Putamen (tissue), 1 donor: ENCODE results near the gene STARD3.

Source experiments
- DNase-seq: peaks from one replicate; pipeline ENCODE4 v3.0.0-alpha.2; 2016; ENCODE audit warnings: low spot score

STARD3 gene

GRCh38 chr17:39672522-39673334 lies 35.8 kb downstream of the STARD3 start:
- no peak for DNase-seq

- DNase-seq = no peak
These were observed 36.6 kb downstream of the STARD3 start for GRCh38 chr17:39673335-39674081.

- no peak for DNase-seq
These were observed 37.2 kb downstream of the STARD3 start for GRCh38 chr17:39674179-39674578.

GRCh38 chr17:39674702-39675389 lies 37.9 kb downstream of the STARD3 start:
- no peak for DNase-seq

GRCh38 chr17:39675390-39676082 lies 38.6 kb downstream of the STARD3 start:
- DNase-seq = no peak

GRCh38 chr17:39676198-39676819 lies 39.4 kb downstream of the STARD3 start:
- no peak for DNase-seq

DNA sequence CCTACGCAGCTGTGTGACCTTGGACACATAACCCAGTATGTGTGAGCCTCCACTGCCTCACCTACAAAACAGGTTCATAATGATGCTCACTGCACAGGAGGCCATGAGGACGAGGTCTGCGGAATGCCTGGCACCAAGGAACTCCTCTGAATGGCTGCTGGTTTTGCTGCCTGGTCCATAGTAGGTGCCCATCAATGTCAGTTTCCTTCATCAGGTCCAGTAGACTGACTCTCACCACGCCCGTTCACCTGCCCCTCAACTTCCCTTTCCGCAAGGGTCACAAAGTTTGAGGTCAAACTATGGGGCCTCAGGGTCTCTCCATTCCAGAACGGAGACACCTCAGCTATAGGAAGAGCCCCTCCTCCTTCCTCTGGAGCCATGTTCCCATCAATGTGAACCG lies 40.1 kb downstream of the STARD3 start:
- no peak for DNase-seq

- DNase-seq = no peak
These were observed 40.8 kb downstream of the STARD3 start for GRCh38 chr17:39677542-39678339.

GRCh38 chr17:39678340-39679116 lies 41.6 kb downstream of the STARD3 start:
- no peak for DNase-seq

GRCh38 chr17:39679521-39680192 lies 42.7 kb downstream of the STARD3 start:
- DNase-seq = no peak

GRCh38 chr17:39683295-39683939 lies 46.5 kb downstream of the STARD3 start:
- no peak for DNase-seq

- DNase-seq = no peak
These were observed 47.6 kb downstream of the STARD3 start for GRCh38 chr17:39684369-39685192.

DNA sequence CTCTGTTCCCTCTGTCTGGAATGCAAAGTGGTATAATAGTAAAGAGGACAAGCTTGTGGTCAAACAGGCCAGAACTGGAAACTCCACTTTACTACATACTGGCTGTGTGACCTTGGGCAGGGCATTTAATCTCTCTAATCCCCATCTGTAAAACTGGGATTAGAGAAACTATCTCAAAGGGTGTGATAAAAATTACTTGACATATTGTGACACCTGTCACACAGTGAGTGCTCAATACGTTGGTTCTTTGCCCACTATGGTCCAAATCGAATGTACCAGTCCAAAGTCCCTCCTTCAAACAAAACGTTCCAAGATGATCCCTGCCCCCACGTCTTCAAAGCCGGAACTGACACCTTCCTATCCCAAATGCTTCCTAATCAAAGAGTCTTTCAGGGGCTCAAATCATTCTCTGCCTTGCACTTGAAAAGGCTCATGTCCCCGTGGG lies 50.2 kb downstream of the STARD3 start:
- DNase-seq = no peak

GRCh38 chr17:39687546-39688474 lies 50.9 kb downstream of the STARD3 start, which contains the start of gene PGAP3:
Gene PGAP3, minus strand, starts transcription at chr17:39688057. Its CDS starts 43 bp downstream, at chr17:39688014.
- DNase-seq = peak; percentile 88

GRCh38 chr17:39688475-39688835 lies 51.5 kb downstream of the STARD3 start:
- DNase-seq = no peak

DNA sequence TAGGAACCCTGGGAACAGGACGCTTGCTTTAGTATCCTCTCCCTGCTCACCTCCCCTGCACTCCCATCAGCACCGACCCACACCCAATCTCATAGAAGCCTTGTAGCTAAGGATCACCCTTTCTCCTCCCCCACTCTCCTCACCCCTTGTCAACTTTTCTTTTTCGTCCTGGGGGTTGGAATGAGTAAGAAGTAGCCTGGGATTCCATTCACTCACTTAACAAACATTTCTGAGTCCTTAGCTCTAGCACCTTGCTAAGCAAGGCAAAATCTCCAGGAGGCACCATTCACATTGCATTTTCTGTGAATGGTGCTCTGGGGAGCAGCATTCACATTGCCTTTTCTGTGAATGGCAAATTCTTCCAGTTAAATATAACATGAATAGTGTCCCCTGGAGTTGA lies 52.0 kb downstream of the STARD3 start:
- no peak for DNase-seq

DNA sequence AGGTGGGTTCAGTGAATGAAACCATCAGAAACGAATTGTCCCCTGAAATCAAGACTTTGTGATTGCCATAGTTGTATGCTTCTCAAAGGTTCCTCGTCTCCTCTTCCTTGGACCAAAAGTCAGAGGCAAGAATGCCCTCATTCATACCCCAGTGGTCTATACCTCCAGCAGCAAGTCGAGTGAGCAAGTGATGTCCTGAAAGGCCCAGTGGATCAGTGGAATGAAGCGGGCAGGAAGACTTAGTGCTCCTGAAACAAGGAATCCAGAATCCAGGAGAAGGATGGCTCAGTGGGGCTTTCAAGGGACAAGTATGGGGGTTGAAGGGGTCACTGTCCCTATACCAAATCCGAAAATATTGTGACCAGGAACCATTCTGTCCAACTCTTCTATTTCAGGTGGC lies 57.6 kb downstream of the STARD3 start:
- no peak for DNase-seq
